HCT116 (cell line): ENCODE results near the gene TNIK.

ENCODE experiments used
- CEBPB ChIP-seq: IDR thresholded peaks from 2 replicates; pipeline ENCODE4 v1.6.1; 2012; ENCODE audit warnings: low read depth
- ELF1 ChIP-seq: IDR thresholded peaks from 2 replicates; pipeline ENCODE4 v1.6.1; 2012; ENCODE audit warnings: low read depth, borderline replicate concordance
- EZH2 ChIP-seq: fragments of 200-600 bp; sonication (generic); IDR thresholded peaks from 2 replicates; pipeline ENCODE4 v1.6.1; 2017; ENCODE audit warnings: antibody characterized with exemption, mixed run types
- POLR2AphosphoS5 ChIP-seq: IDR thresholded peaks from 2 replicates; pipeline ENCODE4 v1.6.1; 2011; ENCODE audit warnings: mild to moderate bottlenecking, low read depth, low read length, moderate library complexity
- RAD21 ChIP-seq: IDR thresholded peaks from 2 replicates; pipeline ENCODE4 v1.6.1; 2012; ENCODE audit warnings: low read depth, mild to moderate bottlenecking
- SIN3A ChIP-seq: IDR thresholded peaks from 2 replicates; pipeline ENCODE4 v1.6.1; 2012; ENCODE audit warnings: low read depth
- SP1 ChIP-seq: IDR thresholded peaks from 2 replicates; pipeline ENCODE4 v1.6.1; 2012; ENCODE audit warnings: low read depth
- YY1 ChIP-seq: IDR thresholded peaks from 2 replicates; pipeline ENCODE4 v1.6.1; 2011; ENCODE audit warnings: low read length, low read depth, moderate library complexity, mild to moderate bottlenecking; ENCODE audit not compliant: insufficient replicate concordance; ENCODE audit errors: extremely low read depth
- TF ChIP-seq, protein P1 (sequence below), 3 experiments: fragments of 200-600 bp in 1 of 3; sonication (generic) in 1 of 3; IDR thresholded peaks in 2 of 3; conservative IDR thresholded peaks in 1 of 3; 2 replicates each; pipeline ENCODE4 v1.5.1; 2012 to 2017; ENCODE audit warnings: low read depth in 2 of 3, low read length in 2 of 3, antibody characterized with exemption in 1 of 3, borderline replicate concordance in 1 of 3, control low read depth in 1 of 3, mild to moderate bottlenecking in 1 of 3, mixed read lengths in 1 of 3, mixed run types in 1 of 3, moderate library complexity in 1 of 3; ENCODE audit not compliant: insufficient read depth in 1 of 3
- TF ChIP-seq, protein P2 (sequence below): IDR thresholded peaks from 2 replicates; pipeline ENCODE4 v1.6.1; 2011; ENCODE audit warnings: mild to moderate bottlenecking, low read length, moderate library complexity; ENCODE audit not compliant: insufficient replicate concordance; ENCODE audit errors: extremely low read depth
- TF ChIP-seq, protein P3 (sequence below): IDR thresholded peaks from 2 replicates; pipeline ENCODE4 v1.6.1; 2012

DNA sequence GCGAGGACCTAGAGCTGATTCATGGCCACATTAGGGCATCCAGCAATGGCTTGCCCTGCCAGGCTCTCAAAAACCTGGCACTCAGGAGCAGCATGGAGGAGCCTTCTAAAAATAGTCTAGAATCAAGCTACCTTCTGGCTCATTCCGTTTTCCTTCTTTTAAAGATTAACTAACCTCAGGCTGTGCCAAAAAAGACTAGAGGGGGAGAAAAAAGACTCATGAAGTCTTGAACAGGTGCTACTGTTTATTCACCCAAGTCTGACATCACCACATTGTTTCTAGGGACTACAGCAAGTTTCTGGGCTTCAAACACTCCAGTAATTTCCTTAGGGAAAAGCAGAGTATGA is 125.8 kb downstream of the TNIK start:
- TF ChIP-seq SIN3A (no peak), SP1 (no peak), POLR2AphosphoS5 (no peak), ELF1 (no peak), YY1 (no peak), EZH2 (no peak), RAD21 (no peak), CEBPB (no peak)
- TF ChIP-seq, protein P1, sequence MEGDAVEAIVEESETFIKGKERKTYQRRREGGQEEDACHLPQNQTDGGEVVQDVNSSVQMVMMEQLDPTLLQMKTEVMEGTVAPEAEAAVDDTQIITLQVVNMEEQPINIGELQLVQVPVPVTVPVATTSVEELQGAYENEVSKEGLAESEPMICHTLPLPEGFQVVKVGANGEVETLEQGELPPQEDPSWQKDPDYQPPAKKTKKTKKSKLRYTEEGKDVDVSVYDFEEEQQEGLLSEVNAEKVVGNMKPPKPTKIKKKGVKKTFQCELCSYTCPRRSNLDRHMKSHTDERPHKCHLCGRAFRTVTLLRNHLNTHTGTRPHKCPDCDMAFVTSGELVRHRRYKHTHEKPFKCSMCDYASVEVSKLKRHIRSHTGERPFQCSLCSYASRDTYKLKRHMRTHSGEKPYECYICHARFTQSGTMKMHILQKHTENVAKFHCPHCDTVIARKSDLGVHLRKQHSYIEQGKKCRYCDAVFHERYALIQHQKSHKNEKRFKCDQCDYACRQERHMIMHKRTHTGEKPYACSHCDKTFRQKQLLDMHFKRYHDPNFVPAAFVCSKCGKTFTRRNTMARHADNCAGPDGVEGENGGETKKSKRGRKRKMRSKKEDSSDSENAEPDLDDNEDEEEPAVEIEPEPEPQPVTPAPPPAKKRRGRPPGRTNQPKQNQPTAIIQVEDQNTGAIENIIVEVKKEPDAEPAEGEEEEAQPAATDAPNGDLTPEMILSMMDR (IDR thresholded peaks at IDR 0.05 in 2 of 3, conservative IDR thresholded peaks at IDR 0.05 in 1 of 3; ENCODE audit: borderline replicate concordance in 1 of 3, insufficient read depth in 1 of 3, low read depth in 2 of 3, low read length in 2 of 3): no peak
- TF ChIP-seq, protein P2, sequence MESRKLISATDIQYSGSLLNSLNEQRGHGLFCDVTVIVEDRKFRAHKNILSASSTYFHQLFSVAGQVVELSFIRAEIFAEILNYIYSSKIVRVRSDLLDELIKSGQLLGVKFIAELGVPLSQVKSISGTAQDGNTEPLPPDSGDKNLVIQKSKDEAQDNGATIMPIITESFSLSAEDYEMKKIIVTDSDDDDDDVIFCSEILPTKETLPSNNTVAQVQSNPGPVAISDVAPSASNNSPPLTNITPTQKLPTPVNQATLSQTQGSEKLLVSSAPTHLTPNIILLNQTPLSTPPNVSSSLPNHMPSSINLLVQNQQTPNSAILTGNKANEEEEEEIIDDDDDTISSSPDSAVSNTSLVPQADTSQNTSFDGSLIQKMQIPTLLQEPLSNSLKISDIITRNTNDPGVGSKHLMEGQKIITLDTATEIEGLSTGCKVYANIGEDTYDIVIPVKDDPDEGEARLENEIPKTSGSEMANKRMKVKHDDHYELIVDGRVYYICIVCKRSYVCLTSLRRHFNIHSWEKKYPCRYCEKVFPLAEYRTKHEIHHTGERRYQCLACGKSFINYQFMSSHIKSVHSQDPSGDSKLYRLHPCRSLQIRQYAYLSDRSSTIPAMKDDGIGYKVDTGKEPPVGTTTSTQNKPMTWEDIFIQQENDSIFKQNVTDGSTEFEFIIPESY: no peak
- TF ChIP-seq, protein P3, sequence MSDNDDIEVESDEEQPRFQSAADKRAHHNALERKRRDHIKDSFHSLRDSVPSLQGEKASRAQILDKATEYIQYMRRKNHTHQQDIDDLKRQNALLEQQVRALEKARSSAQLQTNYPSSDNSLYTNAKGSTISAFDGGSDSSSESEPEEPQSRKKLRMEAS: no peak
